NT2/D1 (cell line): ENCODE results near the gene RNF212.

ENCODE experiments used
- SUZ12 ChIP-seq: IDR thresholded peaks from 2 replicates; pipeline ENCODE4 v1.6.1; 2011; ENCODE audit not compliant: insufficient read length, insufficient read depth; ENCODE audit errors: extremely low read depth
- YY1 ChIP-seq: IDR thresholded peaks from 2 replicates; pipeline ENCODE4 v1.6.1; 2011; ENCODE audit not compliant: insufficient read length, insufficient read depth
- ZNF274 ChIP-seq: IDR thresholded peaks from 2 replicates; pipeline ENCODE4 v1.6.1; 2011; ENCODE audit warnings: mild to moderate bottlenecking, low read depth, low read length

- TF ChIP-seq SUZ12 (no peak), YY1 (no peak), ZNF274 (no peak)
Observed at GRCh38 chr4:1130316-1131186, 17.2 kb upstream of the RNF212 start.
